Germinal center (tissue), 1 donor: Measurements from ENCODE around the gene BATF.
A peak's percentile ranks its signal among the peaks of the same experiment; 100 is the strongest.

Experiments used
- DNase-seq: peaks from one replicate; pipeline ENCODE4 v3.0.0; 2012; ENCODE audit warnings: mixed read lengths, low spot score

The BATF gene

DNA sequence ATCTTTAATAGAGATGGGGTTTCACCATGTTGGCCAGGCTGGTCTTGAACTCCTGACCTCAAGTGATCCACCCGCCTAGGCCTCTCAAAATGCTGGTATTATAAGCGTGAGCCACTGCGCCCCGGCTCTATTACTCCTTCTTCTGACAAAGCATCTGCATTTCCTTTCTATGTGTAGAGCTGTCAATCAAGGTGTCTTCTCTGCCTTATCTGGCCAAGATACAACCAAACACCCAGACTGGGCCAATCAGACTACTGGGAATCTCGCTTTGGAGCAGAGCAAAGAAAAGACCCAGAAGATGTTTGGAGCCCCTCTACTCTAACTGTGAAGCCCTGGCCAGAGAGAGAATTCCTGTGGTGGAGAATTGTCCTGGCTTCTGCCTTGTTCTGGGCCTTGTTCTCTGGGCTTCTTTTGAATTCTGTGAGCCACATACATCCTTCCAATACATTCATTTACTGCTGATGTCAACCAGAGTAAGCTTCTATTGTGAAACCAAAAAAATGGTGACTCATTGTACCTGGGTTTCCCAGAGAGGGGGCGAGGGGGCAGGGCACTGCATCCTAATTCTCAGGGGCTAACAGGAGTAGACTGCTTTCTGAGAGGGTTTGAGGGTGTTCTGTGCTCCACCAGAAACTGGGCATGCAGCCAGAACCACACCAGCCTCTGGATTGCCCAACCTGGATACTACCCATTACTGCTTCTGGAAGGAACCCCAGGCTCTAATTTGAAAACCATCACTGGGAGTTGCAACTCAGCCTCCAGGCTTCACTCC lies 37.4 kb downstream of the BATF start:
- no peak for DNase-seq

DNA sequence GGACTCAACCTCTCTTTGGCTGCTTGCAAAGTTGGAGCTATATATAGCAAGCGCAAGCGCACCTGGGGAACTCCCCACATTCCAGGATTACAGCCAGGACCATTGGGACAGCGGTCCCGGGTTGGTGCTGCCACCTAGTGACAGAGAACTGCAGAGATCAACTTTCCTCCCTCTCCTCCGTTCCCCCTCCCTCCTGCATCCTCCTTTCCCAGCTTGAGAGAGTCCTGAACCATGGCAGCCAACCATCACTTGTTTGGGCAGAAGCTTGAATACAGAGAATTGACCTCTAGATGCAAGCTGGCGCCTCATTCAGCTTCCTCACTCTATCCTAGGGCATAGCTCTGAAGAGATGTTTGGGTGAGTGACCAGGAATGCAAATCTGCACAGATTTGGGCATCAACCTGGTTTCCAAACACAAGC lies 38.8 kb downstream of the BATF start:
- peak; percentile 66 for DNase-seq

DNA sequence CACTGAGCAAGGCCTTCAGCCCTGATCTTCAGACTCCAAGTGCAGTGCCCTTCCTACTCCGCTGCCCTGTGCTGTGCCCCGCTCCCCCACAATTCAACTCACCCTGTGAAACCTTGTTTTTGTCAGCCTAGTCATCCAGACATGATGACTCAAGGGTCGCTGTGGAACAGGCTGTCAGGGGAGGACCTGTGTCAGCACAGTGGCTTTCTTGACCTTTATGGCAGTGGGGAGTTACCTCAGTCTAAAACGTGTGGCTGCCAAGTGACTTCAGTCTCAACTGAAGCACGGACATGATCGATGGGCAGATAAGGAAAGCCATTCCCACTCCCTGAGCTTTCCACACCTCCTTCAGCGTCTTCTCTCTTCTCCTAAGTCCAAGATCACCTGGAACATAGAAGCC lies 39.8 kb downstream of the BATF start:
- no peak for DNase-seq

DNA sequence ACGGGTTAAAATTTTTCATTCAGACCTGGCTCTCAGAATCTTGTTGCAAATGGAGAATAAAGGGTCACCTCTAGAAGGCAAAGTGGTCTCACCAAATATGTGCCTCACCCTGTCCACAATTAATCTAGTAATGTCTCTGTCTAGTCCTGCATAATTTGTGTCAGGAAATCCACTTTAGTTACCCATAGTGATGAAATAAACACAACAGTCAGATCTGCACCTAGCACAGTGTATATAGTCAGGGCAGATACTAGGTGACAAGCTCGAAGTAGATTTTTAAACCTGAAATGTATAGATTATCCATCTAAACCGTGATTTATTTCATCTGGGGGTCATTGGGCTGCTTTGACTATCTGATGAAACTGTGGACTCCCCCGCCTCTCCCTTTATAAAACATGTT lies 40.2 kb downstream of the BATF start:
- no peak for DNase-seq

DNA sequence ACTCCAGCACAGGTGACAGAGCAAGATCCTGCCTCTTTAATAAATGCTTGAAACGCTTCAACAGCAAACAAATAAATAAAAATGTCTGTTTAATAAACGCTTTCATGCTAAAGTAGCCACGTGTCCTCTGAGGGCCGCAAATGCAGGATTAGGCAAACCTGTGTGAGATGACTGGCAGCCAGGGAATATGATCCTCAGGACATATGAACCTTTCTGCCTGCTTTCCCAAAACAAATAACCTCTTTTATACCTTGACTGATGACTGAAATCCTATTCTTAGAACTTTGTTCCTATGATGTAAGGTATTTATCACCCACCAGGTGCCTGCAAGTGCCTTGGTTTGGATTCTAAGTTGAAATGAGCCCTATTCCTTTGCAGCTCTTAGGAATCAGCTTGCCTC lies 41.7 kb downstream of the BATF start:
- DNase-seq = no peak

DNA sequence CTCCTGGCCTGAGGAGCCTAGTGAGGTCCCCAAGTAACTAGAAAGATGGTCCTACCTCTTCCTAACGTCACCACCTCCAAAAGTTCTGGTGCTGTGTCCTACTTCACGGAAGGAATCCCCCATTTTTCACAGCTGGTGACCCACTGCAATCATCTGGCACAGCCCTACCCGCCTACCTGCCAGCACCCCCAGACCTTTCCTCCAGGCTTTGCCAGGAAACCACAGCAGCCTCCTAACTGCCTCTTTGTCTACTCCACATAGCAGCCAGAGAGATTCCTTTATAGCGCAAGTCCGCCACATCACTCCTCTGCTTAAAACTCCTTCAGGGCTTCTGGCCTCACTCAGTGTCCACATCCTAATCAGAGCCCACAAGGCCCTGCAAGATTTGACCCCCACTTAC lies 42.8 kb downstream of the BATF start:
- DNase-seq = no peak

DNA sequence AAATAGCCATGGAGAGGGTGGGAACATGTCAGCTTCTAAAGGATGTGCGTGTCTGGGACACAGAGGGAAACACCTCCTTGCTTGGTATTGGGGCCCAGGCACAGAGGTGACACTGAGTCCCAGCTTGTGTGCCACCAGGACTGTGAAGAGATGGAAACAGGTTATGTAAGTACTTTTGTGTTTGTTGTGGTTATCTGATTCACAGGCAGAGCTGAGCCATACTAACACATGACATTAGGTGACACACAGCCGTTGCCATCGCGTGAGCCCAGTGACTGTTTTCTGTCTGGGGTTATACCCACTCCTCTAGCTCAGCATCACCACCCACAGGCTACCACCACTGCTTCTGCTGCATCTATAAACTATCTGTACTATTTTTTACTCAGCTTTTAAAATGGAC lies 44.1 kb downstream of the BATF start:
- DNase-seq = no peak

DNA sequence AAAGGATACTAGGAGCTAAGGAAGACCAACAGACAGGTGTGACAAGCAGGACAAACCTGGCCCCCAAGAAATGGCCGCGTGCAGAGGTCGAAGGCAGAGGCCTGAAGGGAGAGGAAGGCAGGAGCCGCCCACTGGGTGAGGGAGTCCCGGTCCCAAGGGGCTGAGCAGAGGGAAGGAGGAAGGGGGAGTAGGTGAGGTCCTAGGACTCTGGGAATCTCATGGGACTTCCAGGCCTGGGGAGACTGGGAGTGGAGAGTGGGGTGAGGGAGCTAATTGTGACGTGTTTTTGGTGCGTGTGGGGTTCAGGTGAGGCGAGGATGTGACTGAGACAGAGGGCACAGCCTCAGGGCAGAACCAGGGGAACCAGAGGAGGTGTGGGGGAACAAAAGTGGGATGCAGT lies 44.5 kb downstream of the BATF start:
- no peak for DNase-seq

DNA sequence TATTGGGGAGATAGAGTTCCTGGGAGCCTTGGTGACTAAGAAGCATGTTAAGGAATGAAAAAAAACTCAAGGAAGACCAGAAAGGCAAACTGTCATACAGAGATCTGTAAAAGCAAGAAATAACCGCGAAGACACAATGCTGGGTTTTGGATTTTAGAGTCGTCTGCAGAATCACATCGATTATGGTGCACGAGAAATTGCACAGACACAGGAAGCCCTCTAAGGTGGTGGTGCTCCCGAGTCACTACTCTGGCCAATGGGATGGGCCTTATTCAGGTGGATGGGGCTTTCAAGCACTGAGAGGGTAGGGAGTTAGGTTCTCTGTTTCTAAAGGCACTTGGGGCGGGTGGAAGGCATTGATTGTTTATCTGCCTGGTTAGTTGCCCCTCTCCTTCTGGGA lies 45.9 kb downstream of the BATF start:
- no peak for DNase-seq

DNA sequence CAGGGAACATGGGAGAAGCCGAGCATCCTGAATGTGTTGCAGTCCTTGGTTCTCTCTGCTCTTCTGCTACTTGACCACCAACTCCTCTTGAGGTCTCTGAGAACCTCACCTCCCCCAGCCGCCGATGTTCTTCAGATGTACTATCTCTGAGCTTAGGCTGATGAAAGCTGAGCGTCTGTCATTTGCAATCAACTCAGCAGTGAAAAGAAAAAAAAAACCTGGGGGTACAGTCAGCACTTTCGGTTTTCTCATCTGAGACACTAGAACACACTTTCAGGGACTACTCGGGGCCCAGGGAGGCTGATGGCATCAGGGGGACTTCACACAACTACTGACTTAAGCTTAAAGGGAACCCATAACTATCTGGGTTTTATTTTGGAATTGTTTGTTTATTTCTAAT lies 46.5 kb downstream of the BATF start:
- DNase-seq = no peak

DNA sequence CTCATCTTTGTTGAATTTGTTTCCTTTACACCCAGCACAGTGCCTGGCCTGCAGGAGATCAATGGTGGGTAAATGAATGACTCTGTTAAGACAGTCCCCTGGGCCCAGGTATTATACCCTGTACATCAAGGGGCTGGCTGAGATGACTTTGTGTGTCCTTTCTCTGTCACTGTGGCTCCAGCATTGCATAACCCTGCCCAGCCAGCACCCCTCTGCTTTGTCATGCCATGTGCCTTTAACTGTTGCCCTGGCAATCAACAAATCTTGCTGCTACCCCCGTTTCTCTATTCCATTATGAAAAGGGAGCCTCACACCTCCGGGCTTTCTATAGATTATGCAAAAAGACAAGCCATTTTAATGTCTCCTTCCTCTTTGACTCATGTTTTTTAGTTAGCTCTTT lies 48.5 kb downstream of the BATF start:
- DNase-seq = no peak

DNA sequence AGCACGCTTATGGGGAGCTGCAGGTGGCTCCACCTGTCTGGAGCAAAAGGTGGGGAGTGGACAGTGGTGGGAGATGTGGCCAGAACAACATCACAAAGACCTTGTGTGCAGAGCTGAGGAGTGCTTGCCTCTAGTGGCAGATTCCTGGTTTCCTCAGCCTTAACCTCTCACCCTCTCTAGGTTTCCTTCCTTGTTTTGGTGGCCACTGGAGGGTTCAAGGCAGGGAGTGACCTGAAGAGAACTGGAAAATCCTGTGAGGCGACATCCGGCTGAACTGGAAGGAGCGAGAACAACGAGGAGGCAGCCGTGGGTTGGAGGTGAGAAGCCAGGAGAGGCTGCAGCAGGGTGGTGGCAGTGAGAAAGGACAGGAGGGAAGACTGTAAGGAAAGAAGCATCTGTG lies 49.8 kb downstream of the BATF start:
- DNase-seq = no peak

DNA sequence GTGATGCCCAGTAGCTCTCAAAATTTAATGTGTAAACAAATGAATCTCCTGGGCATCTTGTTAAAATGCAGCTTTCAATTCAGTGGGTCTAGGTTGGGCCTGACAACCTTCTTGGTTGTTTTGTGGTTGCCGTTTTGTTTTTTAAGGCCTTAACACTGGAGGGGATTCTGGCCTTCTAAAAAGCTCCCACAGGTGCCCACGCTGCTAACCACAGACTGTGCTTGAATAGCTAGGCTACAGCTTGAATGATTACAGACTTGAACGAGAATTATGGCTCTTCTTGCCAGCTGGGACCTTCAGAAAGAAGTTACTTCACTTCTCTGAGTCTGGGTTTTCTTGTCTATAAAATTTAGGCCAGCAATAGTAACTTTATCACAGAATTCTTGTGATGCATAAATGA lies 54.8 kb downstream of the BATF start:
- DNase-seq = no peak

DNA sequence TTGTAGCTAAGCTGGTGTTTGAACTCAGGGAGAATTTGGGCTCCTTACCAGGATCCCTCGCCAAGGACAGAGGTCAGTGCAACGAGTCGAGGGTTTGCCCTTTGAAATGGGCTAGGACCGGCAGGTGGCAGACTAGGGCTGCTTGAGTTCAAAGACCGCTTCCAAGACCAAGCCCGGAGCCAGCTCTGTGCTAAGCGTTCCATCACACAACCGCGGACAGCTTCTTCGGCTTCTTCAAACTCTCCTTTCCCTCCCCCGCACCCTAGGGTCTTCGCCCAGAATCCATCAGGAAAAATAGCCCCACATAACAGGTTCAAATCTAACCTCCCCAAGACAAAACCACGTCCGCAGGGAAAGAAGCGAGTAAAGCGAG lies 55.4 kb downstream of the BATF start:
- DNase-seq = peak; percentile 84

DNA sequence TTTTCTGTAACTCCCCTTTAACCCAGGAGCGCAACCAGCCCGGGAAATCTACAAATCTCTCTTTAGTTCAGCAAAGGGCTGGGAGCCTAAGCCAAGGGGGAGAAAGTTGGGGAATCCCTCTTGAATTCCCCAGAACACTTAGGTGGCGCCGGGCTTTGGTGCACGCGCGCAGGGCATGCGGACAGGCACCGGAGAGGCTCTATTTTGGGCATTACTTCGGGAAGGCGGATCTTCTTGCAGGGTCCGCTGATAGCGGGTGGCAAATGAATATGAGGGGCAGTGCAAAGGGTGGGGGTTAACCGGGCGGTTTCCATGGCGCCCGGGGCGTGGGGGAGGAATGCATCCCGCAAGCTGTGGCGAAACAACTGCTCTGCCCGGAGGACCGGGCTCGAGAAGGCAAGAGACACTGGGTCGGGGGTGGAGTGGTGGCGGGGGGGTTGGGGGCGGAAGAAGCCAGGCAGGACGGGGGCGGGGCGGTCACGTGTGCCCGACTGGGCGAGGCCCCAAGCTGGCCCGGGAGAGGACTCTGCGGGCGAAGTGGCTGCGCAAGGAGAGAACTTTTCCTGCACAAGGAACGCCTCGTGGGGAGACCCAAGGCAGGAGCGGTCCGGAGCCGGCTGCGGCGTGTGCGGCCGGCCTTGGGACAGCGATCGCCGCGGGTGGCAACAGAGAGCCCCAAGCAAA lies 56.0 kb downstream of the BATF start, which contains the start of gene FLVCR2:
Gene FLVCR2, plus strand, starts transcription at position 519 of the 684 bp plus-strand sequence. CDS start 353 bp downstream, outside the sequence.
- peak; percentile 74 for DNase-seq

DNA sequence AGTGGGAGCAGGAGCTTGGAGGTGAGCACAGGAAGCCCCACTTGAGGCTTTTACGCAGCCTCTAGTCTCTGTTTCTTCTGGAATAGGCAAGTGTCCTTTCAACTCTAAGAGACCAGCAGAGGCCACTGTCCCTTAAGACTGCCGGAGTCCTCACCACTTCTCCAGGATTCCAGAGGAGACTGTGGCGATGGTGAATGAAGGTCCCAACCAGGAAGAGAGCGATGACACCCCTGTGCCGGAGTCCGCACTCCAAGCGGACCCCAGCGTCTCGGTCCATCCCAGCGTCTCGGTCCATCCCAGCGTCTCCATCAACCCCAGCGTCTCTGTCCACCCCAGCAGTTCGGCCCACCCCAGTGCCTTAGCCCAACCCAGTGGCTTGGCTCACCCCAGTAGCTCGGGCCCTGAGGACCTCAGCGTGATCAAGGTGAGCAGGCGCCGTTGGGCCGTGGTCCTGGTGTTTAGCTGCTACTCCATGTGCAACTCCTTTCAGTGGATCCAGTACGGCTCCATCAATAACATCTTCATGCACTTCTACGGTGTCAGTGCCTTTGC lies 56.6 kb downstream of the BATF start:
- no peak for DNase-seq

DNA sequence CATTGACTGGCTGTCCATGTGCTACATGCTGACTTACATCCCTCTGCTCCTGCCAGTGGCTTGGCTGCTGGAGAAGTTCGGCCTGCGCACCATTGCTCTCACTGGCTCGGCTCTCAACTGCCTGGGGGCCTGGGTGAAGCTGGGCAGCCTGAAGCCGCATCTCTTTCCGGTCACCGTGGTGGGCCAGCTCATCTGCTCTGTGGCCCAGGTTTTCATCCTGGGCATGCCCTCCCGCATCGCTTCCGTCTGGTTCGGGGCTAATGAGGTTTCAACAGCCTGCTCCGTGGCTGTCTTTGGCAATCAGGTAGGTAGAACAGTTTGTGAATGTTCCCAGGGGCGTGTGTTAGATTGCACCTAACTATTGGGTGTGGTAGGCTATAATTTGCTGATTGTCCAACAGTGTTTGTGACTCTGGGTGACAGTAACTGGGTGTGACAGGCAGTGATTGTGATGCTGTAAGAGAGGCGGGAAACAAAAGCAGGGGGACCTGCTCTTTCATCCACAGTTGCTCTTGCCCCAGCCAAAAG lies 57.1 kb downstream of the BATF start:
- no peak for DNase-seq

DNA sequence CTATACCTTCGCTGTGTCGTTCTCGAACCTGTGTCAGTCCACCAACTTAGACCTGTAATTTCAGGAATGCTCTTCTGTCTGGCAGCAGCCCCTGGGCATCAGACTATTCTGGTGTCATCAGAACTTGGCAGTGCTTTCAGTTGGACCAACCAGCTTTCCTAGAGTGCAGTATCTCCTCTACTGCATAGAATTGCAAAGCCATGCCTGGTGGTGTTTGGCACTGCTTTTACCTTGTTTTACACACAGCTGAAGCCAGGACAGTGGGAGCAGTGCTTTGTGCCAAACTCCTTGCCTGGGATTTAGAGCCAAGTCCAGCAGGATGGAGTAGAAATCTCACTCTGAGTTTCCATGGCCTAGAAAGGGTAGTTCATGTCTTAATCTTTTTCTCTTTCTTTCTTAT lies 57.6 kb downstream of the BATF start:
- DNase-seq = no peak

DNA sequence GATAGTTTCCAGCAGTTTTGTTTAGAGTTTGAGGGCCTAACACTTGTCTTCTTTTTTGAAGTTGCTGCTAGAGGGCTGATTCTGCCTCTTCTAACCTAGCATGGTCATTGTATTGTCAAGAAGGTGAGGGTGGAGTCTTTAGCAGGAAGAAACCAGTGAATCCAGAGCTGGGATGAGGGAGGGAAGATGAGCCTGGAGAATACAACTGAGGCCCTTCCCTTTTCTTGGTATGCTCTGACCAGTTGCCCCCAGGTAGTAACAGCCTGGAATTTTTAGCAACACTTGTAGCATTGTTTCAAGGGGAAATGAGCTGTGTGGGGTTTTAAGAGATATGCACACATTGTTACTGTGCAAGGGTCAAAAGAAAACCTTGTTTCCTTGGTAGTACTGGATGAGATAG lies 65.1 kb downstream of the BATF start:
- DNase-seq = no peak

DNA sequence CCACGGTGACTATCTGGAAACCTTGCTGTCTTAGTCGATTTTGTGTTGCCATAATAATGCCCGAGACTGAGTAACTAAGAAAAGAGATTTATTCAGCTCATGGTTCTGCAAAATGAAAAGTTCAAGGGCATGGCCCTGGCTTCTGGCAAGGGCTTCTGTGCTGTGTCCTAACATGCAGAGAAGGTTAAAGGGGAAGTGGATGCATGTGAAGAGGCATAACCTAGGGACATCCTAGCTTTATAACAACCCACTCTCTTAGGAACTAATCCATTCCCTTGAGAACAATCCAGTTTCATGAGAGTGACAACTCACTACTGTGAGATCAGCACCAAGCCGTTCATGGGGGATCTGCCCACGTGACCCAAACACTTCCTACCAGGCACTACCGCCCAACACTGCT lies 67.7 kb downstream of the BATF start:
- no peak for DNase-seq

DNA sequence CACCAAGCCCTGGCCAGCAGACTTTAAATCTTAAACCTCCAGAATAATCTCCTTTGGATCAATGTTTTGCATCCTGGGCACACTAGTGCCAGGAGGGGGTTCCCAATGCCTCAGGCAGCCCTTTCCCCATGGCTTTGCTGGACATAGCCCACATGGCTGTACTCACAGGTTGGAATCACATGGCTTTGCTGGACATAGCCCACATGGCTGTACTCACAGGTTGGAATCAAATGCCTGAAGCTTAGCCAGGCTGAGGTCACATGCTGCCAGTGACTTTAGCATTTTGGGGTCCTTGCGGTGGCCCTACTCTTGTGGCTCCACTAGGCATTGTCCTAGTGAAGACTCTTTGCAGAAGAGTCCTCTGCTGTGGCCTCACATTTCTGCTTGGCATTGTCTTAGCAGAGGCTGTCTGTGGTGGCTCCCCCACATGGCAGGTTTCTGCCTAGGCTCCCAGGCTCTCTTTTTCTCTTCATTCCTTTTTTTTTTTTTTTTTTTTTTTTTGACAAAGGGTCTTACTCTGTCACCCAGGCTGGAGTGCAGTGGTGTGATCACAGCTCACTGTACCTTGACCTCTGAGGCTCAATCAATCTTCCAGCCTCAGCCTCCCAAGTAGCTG lies 69.2 kb downstream of the BATF start:
- no peak for DNase-seq

DNA sequence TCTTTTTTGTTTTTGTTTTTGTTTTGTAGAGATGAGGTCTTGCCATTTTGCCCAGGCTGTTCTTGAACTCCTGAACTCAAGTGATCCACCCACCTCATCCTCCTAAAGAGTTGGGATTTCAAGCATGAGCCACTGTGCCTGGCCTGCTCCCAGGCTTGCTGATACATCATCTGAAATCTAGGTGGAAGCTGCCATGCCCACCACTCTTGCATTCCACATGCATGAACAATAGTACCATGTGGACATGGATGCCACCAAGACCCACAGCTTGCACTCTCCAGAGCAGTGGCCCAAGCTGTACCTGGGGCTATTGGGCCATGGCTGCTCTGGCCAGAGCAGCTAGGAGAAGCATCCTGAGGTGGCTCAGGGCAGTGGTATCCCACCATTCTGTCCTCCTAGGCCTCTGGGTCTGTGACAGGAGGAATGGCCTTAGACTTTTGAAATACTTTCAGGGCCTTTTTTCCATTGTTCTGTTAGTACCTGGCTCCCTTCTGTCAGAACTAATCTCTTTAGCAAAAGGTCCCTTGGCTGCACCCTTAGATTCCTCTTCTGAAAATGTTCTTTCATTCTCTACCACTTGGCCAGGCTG lies 69.8 kb downstream of the BATF start:
- DNase-seq = no peak
